Thyroid gland (tissue), 4 donors: ENCODE results near the gene TMPRSS11D. TPM values are rescaled to one million over a fixed set of nuclear protein-coding genes. Genes with fewer than 3 reads are reported as not detected.

Experiments
- DNase-seq, 2 donors: peaks; one replicate each; pipeline ENCODE4 v3.0.0-alpha.2; 2019
- H3K27ac ChIP-seq, 3 donors: fragments of 200-600 bp; sonication (generic); 1 replicate in 2 of 3; 2 replicates in 1 of 3; pipeline ENCODE4 v1.5.1; 2016 to 2019; ENCODE audit warnings: mild to moderate bottlenecking in 1 of 3, moderate library complexity in 1 of 3
- H3K27me3 ChIP-seq: fragments of 200-600 bp; sonication (generic); one replicate; pipeline ENCODE4 v1.5.1; 2019
- H3K36me3 ChIP-seq, 2 donors: fragments of 200-600 bp; sonication (generic); one replicate each; pipeline ENCODE4 v1.5.1; 2016 to 2019
- H3K4me1 ChIP-seq, 2 donors: fragments of 200-600 bp; sonication (generic); one replicate each; pipeline ENCODE4 v1.5.1; 2017 to 2019
- H3K4me3 ChIP-seq, 3 donors: fragments of 200-600 bp; sonication (generic); replicated peaks in 1 of 3; 1 replicate in 2 of 3; 2 replicates in 1 of 3; pipeline ENCODE4 v1.5.1; 2016; ENCODE audit warnings: mild to moderate bottlenecking in 1 of 3
- H3K9me3 ChIP-seq: fragments of 200-600 bp; sonication (generic); one replicate; pipeline ENCODE4 v1.5.1; 2017
- CTCF ChIP-seq, 6 experiments: fragments of 200-600 bp in 3 of 6; fragments of 450-650 bp in 3 of 6; sonication (generic) in 3 of 6; IDR thresholded peaks; one replicate each; pipeline ENCODE4 v1.5.1; 2016 to 2019; ENCODE audit warnings: antibody characterized with exemption in 6 of 6, mild to moderate bottlenecking in 2 of 6, inconsistent platforms in 1 of 6, moderate library complexity in 1 of 6
- POLR2A ChIP-seq, 2 donors: fragments of 450-650 bp; IDR thresholded peaks; one replicate each; pipeline ENCODE4 v1.6.1; 2017; ENCODE audit warnings: antibody characterized with exemption in 2 of 2, mild to moderate bottlenecking in 2 of 2, moderate library complexity in 1 of 2
- WGBS, 2 donors: methylation state at CpG; one replicate each; pipeline ENCODE4 v1.1.5; 2017; 5-methylcytosine and 5-hydroxymethylcytosine counted together
- intact Hi-C: fragments of 100-400 bp; cut with DNase I; formaldehyde crosslinking; loops from one replicate; pipeline ENCODE4 v1.15.1; 2023
- total RNA-seq, 4 donors: library from RNA; depleted of rRNA; stranded (reverse); fragments of >200 nt; gene quantifications; one replicate each; pipeline ENCODE4 v1.2.3, GENCODE V29; 2016

TMPRSS11D gene
- total RNA-seq, 4 donors from 2014 or later = not detected

DNA sequence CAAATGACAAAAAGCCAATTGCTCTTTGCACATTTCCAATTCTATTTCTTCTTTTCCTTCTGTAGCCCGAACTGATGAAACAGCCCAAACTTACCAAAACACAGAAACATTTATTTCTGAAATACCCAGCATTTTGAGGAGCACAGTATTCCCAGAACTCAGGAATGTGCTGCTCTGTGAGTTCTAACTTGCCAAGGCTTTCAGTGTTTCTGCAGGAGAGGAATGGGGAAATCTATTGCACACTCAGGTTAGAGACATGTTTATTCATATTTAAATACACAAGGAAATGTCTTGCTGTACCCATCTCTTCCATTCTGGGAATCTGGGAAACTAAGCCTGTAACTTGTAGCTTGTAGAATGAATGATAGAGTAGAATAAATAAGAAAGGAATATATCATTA is 10.7 kb downstream of the TMPRSS11D start:
- Histone ChIP-seq H3K4me1 (no peaks in the 10 kb centered on the region), H3K9me3 (no peaks in the 10 kb centered on the region), H3K27ac (no peak overlapping the region), H3K4me3 (no peak overlapping the region), H3K27me3 (no peaks in the 10 kb centered on the region), H3K36me3 (no peaks in the 10 kb centered on the region)
- DNase-seq = no peak
- intact Hi-C loops = no loop called here
- TF ChIP-seq POLR2A (IDR thresholded peaks at IDR 0.05) = no peak
- TF ChIP-seq CTCF (IDR thresholded peaks at IDR 0.05) = no peak
- WGBS, 2 donors = 77 to 82% methylated on average over 1 of the region's 1 CpG

DNA sequence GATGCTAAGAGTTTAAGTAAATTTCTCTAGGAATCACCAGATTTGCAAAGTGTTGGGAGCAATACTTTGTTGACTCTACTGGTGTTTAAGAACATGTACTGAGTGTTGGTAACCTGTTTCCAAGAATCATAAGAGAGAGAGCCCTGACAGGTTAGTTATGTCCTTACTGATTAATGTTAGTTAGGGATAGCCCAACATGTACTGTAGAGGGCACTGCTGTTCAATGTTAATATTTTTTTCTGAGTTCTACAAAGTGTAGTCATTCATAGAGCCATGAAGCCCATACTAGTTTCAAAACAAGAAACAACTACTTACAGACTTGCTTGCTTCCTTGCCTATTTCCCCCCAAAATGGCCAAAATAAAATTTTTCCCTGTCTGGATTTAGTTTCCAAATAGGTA is 11.9 kb downstream of the TMPRSS11D start:
- Histone ChIP-seq H3K36me3 (no peaks in the 10 kb centered on the region), H3K4me3 (no peak overlapping the region), H3K4me1 (no peaks in the 10 kb centered on the region), H3K9me3 (no peaks in the 10 kb centered on the region), H3K27ac (no peak overlapping the region), H3K27me3 (no peaks in the 10 kb centered on the region)
- TF ChIP-seq CTCF (IDR thresholded peaks at IDR 0.05) (no peak), POLR2A (IDR thresholded peaks at IDR 0.05) (no peak)
- no peak for DNase-seq
- intact Hi-C loops = no loop called here

- no peak overlapping the region for H3K4me3 ChIP-seq
- no peak for DNase-seq
- intact Hi-C loops = no loop called here
- WGBS, 2 donors = 79 to 87% methylated on average over 4 of the region's 4 CpGs
- no peak overlapping the region for H3K27ac ChIP-seq
- H3K27me3 ChIP-seq = no peaks in the 10 kb centered on the region
- TF ChIP-seq CTCF (IDR thresholded peaks at IDR 0.05) (no peak), POLR2A (IDR thresholded peaks at IDR 0.05) (no peak)
- H3K36me3 ChIP-seq = no peaks in the 10 kb centered on the region
- H3K9me3 ChIP-seq = no peaks in the 10 kb centered on the region
- H3K4me1 ChIP-seq = no peaks in the 10 kb centered on the region
Observed at GRCh38 chr4:67869580-67870190, 14.1 kb downstream of the TMPRSS11D start.

GRCh38 chr4:67861513-67861912 is 22.3 kb downstream of the TMPRSS11D start:
- intact Hi-C loops = no loop called here
- no peaks in the 10 kb centered on the region for H3K4me1 ChIP-seq
- no peak overlapping the region for H3K4me3 ChIP-seq
- no peak for DNase-seq
- TF ChIP-seq CTCF (IDR thresholded peaks at IDR 0.05) (no peak), POLR2A (IDR thresholded peaks at IDR 0.05) (no peak)
- no peaks in the 10 kb centered on the region for H3K9me3 ChIP-seq
- H3K27me3 ChIP-seq = no peaks in the 10 kb centered on the region
- no peaks in the 10 kb centered on the region for H3K36me3 ChIP-seq
- WGBS, 2 donors = 73 to 76% methylated on average over 6 of the region's 6 CpGs
- no peak overlapping the region for H3K27ac ChIP-seq

- Histone ChIP-seq H3K27me3 (no peaks in the 10 kb centered on the region), H3K27ac (no peak overlapping the region), H3K4me1 (no peaks in the 10 kb centered on the region), H3K36me3 (no peaks in the 10 kb centered on the region), H3K9me3 (no peaks in the 10 kb centered on the region), H3K4me3 (no peak overlapping the region)
- intact Hi-C loops = no loop called here
- DNase-seq = peak; percentile 11 to 33
- no peak for TF ChIP-seq CTCF (IDR thresholded peaks at IDR 0.05)
- no peak for TF ChIP-seq POLR2A (IDR thresholded peaks at IDR 0.05)
- WGBS, 2 donors = 38 to 48% methylated on average over 2 of the region's 2 CpGs
Observed at GRCh38 chr4:67853336-67853735, 30.5 kb downstream of the TMPRSS11D start.
